ENCODE measurements around the gene ETV7.

The ETV7 gene

GRCh38 chr6:36387440-36388303, at the start of gene ETV7:
Gene ETV7 (minus strand): TSS chr6:36387669. CDS start chr6:36387541, 128 bp downstream.
- peak within 1 kb of the TSS; percentile 78 to 94 for H3K4me3 ChIP-seq (ENCODE audit: low read depth in 1 of 2, low read length in 2 of 2)
- H3K9me3 ChIP-seq (ENCODE audit: control insufficient read depth in 1 of 2, low read length in 2 of 2) = no peaks in the 10 kb centered on the region
- peaks cover 0 to 7% of the 10 kb centered on the region in 2 donors for H3K4me1 ChIP-seq (ENCODE audit: control insufficient read depth in 1 of 2, insufficient read depth in 2 of 2, low read length in 2 of 2)
- no peaks in the 10 kb centered on the region for H3K27me3 ChIP-seq (ENCODE audit: low read depth, low read length)
- H3K27ac ChIP-seq (ENCODE audit: low read length) = peak within 1 kb of the TSS; percentile 77
- H3K36me3 ChIP-seq (ENCODE audit: control insufficient read depth in 1 of 2, insufficient read depth in 2 of 2, low read length in 2 of 2) = no peaks in the 10 kb centered on the region

GRCh38 chr6:36436466-36436865, 49.0 kb upstream of the ETV7 start:
- peaks cover 0 to 4% of the 10 kb centered on the region in 2 donors for H3K4me1 ChIP-seq (ENCODE audit: control insufficient read depth in 1 of 2, insufficient read depth in 2 of 2, low read length in 2 of 2)
- no peak overlapping the region for H3K4me3 ChIP-seq (ENCODE audit: low read depth in 1 of 2, low read length in 2 of 2)
- H3K27me3 ChIP-seq (ENCODE audit: low read depth, low read length) = no peaks in the 10 kb centered on the region
- H3K36me3 ChIP-seq (ENCODE audit: control insufficient read depth in 1 of 2, insufficient read depth in 2 of 2, low read length in 2 of 2) = no peaks in the 10 kb centered on the region
- H3K27ac ChIP-seq (ENCODE audit: low read length) = no peak overlapping the region
- H3K9me3 ChIP-seq (ENCODE audit: control insufficient read depth in 1 of 2, low read length in 2 of 2) = no peaks in the 10 kb centered on the region

- Histone ChIP-seq H3K27ac (ENCODE audit: low read length) (no peak overlapping the region), H3K4me1 (ENCODE audit: control insufficient read depth in 1 of 2, insufficient read depth in 2 of 2, low read length in 2 of 2) (no peaks in the 10 kb centered on the region), H3K4me3 (ENCODE audit: low read depth in 1 of 2, low read length in 2 of 2) (no peak overlapping the region), H3K9me3 (ENCODE audit: control insufficient read depth in 1 of 2, low read length in 2 of 2) (no peaks in the 10 kb centered on the region), H3K27me3 (ENCODE audit: low read depth, low read length) (no peaks in the 10 kb centered on the region), H3K36me3 (ENCODE audit: control insufficient read depth in 1 of 2, insufficient read depth in 2 of 2, low read length in 2 of 2) (no peaks in the 10 kb centered on the region)
These were observed 44.7 kb upstream of the ETV7 start for GRCh38 chr6:36432151-36432671.

- Histone ChIP-seq H3K4me3 (ENCODE audit: low read depth in 1 of 2, low read length in 2 of 2) (no peak overlapping the region), H3K36me3 (ENCODE audit: control insufficient read depth in 1 of 2, insufficient read depth in 2 of 2, low read length in 2 of 2) (no peaks in the 10 kb centered on the region), H3K27ac (ENCODE audit: low read length) (no peak overlapping the region), H3K9me3 (ENCODE audit: control insufficient read depth in 1 of 2, low read length in 2 of 2) (no peaks in the 10 kb centered on the region), H3K4me1 (ENCODE audit: control insufficient read depth in 1 of 2, insufficient read depth in 2 of 2, low read length in 2 of 2) (no peaks in the 10 kb centered on the region), H3K27me3 (ENCODE audit: low read depth, low read length) (no peaks in the 10 kb centered on the region)
These were observed 43.7 kb upstream of the ETV7 start for GRCh38 chr6:36431197-36431596.

- Histone ChIP-seq H3K4me3 (ENCODE audit: low read depth in 1 of 2, low read length in 2 of 2) (no peak overlapping the region), H3K9me3 (ENCODE audit: control insufficient read depth in 1 of 2, low read length in 2 of 2) (no peaks in the 10 kb centered on the region), H3K27ac (ENCODE audit: low read length) (no peak overlapping the region), H3K27me3 (ENCODE audit: low read depth, low read length) (no peaks in the 10 kb centered on the region), H3K36me3 (ENCODE audit: control insufficient read depth in 1 of 2, insufficient read depth in 2 of 2, low read length in 2 of 2) (no peaks in the 10 kb centered on the region), H3K4me1 (ENCODE audit: control insufficient read depth in 1 of 2, insufficient read depth in 2 of 2, low read length in 2 of 2) (no peaks in the 10 kb centered on the region)
These were observed 42.9 kb upstream of the ETV7 start for GRCh38 chr6:36430351-36430750.

GRCh38 chr6:36428911-36429310, 41.4 kb upstream of the ETV7 start:
- Histone ChIP-seq H3K36me3 (ENCODE audit: control insufficient read depth in 1 of 2, insufficient read depth in 2 of 2, low read length in 2 of 2) (no peaks in the 10 kb centered on the region), H3K27me3 (ENCODE audit: low read depth, low read length) (no peaks in the 10 kb centered on the region), H3K27ac (ENCODE audit: low read length) (no peak overlapping the region), H3K4me3 (ENCODE audit: low read depth in 1 of 2, low read length in 2 of 2) (no peak overlapping the region), H3K9me3 (ENCODE audit: control insufficient read depth in 1 of 2, low read length in 2 of 2) (no peaks in the 10 kb centered on the region), H3K4me1 (ENCODE audit: control insufficient read depth in 1 of 2, insufficient read depth in 2 of 2, low read length in 2 of 2) (no peaks in the 10 kb centered on the region)

- Histone ChIP-seq H3K27ac (ENCODE audit: low read length) (no peak overlapping the region), H3K4me3 (ENCODE audit: low read depth in 1 of 2, low read length in 2 of 2) (no peak overlapping the region), H3K36me3 (ENCODE audit: control insufficient read depth in 1 of 2, insufficient read depth in 2 of 2, low read length in 2 of 2) (no peaks in the 10 kb centered on the region), H3K9me3 (ENCODE audit: control insufficient read depth in 1 of 2, low read length in 2 of 2) (no peaks in the 10 kb centered on the region), H3K4me1 (ENCODE audit: control insufficient read depth in 1 of 2, insufficient read depth in 2 of 2, low read length in 2 of 2) (peaks cover 0 to 4% of the 10 kb centered on the region in 2 donors), H3K27me3 (ENCODE audit: low read depth, low read length) (no peaks in the 10 kb centered on the region)
These were observed 39.2 kb upstream of the ETV7 start for GRCh38 chr6:36426622-36427021.

GRCh38 chr6:36423101-36423824, 35.8 kb upstream of the ETV7 start:
- Histone ChIP-seq H3K4me1 (ENCODE audit: control insufficient read depth in 1 of 2, insufficient read depth in 2 of 2, low read length in 2 of 2) (peaks cover 0 to 4% of the 10 kb centered on the region in 2 donors), H3K27ac (ENCODE audit: low read length) (peak overlapping the region; percentile 92), H3K4me3 (ENCODE audit: low read depth in 1 of 2, low read length in 2 of 2) (peak overlapping the region; percentile 52 to 84), H3K9me3 (ENCODE audit: control insufficient read depth in 1 of 2, low read length in 2 of 2) (no peaks in the 10 kb centered on the region), H3K27me3 (ENCODE audit: low read depth, low read length) (no peaks in the 10 kb centered on the region), H3K36me3 (ENCODE audit: control insufficient read depth in 1 of 2, insufficient read depth in 2 of 2, low read length in 2 of 2) (no peaks in the 10 kb centered on the region)

GRCh38 chr6:36422714-36423100, 35.2 kb upstream of the ETV7 start:
- no peaks in the 10 kb centered on the region for H3K27me3 ChIP-seq (ENCODE audit: low read depth, low read length)
- H3K36me3 ChIP-seq (ENCODE audit: control insufficient read depth in 1 of 2, insufficient read depth in 2 of 2, low read length in 2 of 2) = no peaks in the 10 kb centered on the region
- H3K4me1 ChIP-seq (ENCODE audit: control insufficient read depth in 1 of 2, insufficient read depth in 2 of 2, low read length in 2 of 2) = peaks cover 0 to 4% of the 10 kb centered on the region in 2 donors
- H3K9me3 ChIP-seq (ENCODE audit: control insufficient read depth in 1 of 2, low read length in 2 of 2) = no peaks in the 10 kb centered on the region
- peak overlapping the region; percentile 52 to 84 for H3K4me3 ChIP-seq (ENCODE audit: low read depth in 1 of 2, low read length in 2 of 2)
- peak overlapping the region; percentile 79 for H3K27ac ChIP-seq (ENCODE audit: low read length)

GRCh38 chr6:36419310-36419709, 31.8 kb upstream of the ETV7 start:
- Histone ChIP-seq H3K27ac (ENCODE audit: low read length) (no peak overlapping the region), H3K27me3 (ENCODE audit: low read depth, low read length) (no peaks in the 10 kb centered on the region), H3K4me3 (ENCODE audit: low read depth in 1 of 2, low read length in 2 of 2) (no peak overlapping the region), H3K36me3 (ENCODE audit: control insufficient read depth in 1 of 2, insufficient read depth in 2 of 2, low read length in 2 of 2) (no peaks in the 10 kb centered on the region), H3K9me3 (ENCODE audit: control insufficient read depth in 1 of 2, low read length in 2 of 2) (no peaks in the 10 kb centered on the region), H3K4me1 (ENCODE audit: control insufficient read depth in 1 of 2, insufficient read depth in 2 of 2, low read length in 2 of 2) (peaks cover 0 to 4% of the 10 kb centered on the region in 2 donors)

GRCh38 chr6:36418558-36418957, 31.1 kb upstream of the ETV7 start:
- no peaks in the 10 kb centered on the region for H3K36me3 ChIP-seq (ENCODE audit: control insufficient read depth in 1 of 2, insufficient read depth in 2 of 2, low read length in 2 of 2)
- H3K9me3 ChIP-seq (ENCODE audit: control insufficient read depth in 1 of 2, low read length in 2 of 2) = no peaks in the 10 kb centered on the region
- H3K27me3 ChIP-seq (ENCODE audit: low read depth, low read length) = no peaks in the 10 kb centered on the region
- H3K4me3 ChIP-seq (ENCODE audit: low read depth in 1 of 2, low read length in 2 of 2) = no peak overlapping the region
- peaks cover 0 to 4% of the 10 kb centered on the region in 2 donors for H3K4me1 ChIP-seq (ENCODE audit: control insufficient read depth in 1 of 2, insufficient read depth in 2 of 2, low read length in 2 of 2)
- H3K27ac ChIP-seq (ENCODE audit: low read length) = no peak overlapping the region

All from muscle layer of duodenum (tissue), 2 donors.